ENCODE measurements around the gene BABAM1. TPM values are rescaled to one million over a fixed set of nuclear protein-coding genes. Genes with fewer than 3 reads are reported as not detected.
"Not testable (repeated sequence)": the region's sequence is repeated elsewhere in the genome, so short reads cannot be mapped to it uniquely, and the experiment has no call there.

The BABAM1 gene
- total RNA-seq, 1 donor from 2014 or later = 83.3 TPM

DNA sequence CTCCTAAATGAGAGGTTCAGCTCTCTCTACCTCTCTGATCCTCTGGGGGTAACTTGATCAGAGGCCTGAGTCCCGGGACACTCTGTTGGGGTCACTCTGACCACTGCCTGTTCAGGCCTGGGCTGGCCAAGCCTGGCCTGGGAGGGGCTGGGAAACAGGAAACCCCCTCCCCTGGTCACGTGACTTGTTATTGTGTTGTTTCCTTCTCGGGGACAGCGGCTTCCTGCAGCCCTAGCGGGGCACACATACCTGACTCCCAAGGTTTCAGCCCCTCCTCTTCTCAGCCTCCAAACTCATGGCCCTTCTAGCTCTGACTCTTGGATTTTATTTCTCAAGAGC lies 2.6 kb upstream of the BABAM1 start, which contains the start of gene USHBP1:
Gene USHBP1 (minus strand): TSS at position 105 of the 339 bp plus-strand sequence. CDS start 446 bp downstream, outside the sequence.
- DNase-seq (ENCODE audit: low spot score) = no peak
- Mint-ChIP-seq H3K36me3 (ENCODE audit: low read depth) (no peaks in the 10 kb centered on the region), H3K4me1 (ENCODE audit: low read depth) (peaks cover 19% of the 10 kb centered on the region), H3K4me3 (ENCODE audit: unreplicated experiment) (no peak within 1 kb of the TSS), H3K27ac (ENCODE audit: unreplicated experiment) (no peak within 1 kb of the TSS), H3K27me3 (ENCODE audit: low read depth) (peaks cover 2% of the 10 kb centered on the region), H3K9me3 (ENCODE audit: low read depth) (peaks cover 4% of the 10 kb centered on the region)
- TF ChIP-seq, protein P1, sequence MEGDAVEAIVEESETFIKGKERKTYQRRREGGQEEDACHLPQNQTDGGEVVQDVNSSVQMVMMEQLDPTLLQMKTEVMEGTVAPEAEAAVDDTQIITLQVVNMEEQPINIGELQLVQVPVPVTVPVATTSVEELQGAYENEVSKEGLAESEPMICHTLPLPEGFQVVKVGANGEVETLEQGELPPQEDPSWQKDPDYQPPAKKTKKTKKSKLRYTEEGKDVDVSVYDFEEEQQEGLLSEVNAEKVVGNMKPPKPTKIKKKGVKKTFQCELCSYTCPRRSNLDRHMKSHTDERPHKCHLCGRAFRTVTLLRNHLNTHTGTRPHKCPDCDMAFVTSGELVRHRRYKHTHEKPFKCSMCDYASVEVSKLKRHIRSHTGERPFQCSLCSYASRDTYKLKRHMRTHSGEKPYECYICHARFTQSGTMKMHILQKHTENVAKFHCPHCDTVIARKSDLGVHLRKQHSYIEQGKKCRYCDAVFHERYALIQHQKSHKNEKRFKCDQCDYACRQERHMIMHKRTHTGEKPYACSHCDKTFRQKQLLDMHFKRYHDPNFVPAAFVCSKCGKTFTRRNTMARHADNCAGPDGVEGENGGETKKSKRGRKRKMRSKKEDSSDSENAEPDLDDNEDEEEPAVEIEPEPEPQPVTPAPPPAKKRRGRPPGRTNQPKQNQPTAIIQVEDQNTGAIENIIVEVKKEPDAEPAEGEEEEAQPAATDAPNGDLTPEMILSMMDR (IDR thresholded peaks at IDR 0.05) = no peak

DNA sequence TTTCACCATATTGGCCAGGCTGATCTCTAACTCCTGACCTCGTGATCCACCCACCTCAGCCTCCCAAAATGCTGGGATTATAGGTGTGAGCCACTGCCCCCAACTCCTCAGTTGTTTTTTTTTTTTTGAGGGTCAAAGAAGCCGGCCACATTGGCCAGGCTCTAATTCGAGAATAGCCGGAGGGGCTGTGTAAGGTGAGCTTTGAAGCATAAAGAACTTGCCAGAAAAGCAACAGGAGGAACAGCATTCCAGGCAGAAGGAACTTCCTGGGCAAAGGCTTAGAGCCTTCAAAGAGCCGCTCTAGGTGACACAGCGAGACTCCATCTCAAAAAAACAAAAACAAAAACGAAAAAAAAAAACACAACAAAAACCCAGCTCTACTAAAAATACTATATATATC lies 1.2 kb upstream of the BABAM1 start:
- peaks cover 4% of the 10 kb centered on the region for H3K9me3 Mint-ChIP-seq (ENCODE audit: low read depth)
- H3K36me3 Mint-ChIP-seq (ENCODE audit: low read depth) = peaks cover 2% of the 10 kb centered on the region
- no peaks in the 10 kb centered on the region for H3K27me3 Mint-ChIP-seq (ENCODE audit: low read depth)
- no peak overlapping the region for H3K4me3 Mint-ChIP-seq (ENCODE audit: unreplicated experiment)
- H3K27ac Mint-ChIP-seq (ENCODE audit: unreplicated experiment) = no peak overlapping the region
- DNase-seq (ENCODE audit: low spot score) = no peak
- TF ChIP-seq, protein P1 (IDR thresholded peaks at IDR 0.05) = no peak
- H3K4me1 Mint-ChIP-seq (ENCODE audit: low read depth) = peaks cover 16% of the 10 kb centered on the region

DNA sequence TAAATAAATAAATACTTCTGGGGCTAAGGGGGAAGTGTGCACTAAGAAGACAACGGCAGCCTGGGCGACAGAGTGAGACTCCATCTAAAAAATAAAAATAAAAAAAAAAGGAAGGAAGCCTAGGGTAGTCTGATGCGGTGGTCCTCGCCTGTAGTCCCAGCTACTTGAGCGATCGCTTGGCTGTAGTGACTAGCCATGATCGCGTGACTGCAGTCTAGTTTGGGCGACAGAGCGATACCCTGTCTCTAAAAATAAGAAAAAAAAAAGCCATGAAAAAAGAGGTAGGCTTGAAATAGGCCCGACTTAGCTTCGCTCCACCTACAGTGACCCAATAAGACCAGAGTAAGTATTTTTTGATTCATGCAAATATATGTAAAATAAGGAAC lies 661 bp upstream of the BABAM1 start:
- Mint-ChIP-seq H3K4me3 (ENCODE audit: unreplicated experiment) (no peak overlapping the region), H3K27me3 (ENCODE audit: low read depth) (no peaks in the 10 kb centered on the region), H3K4me1 (ENCODE audit: low read depth) (peaks cover 16% of the 10 kb centered on the region), H3K36me3 (ENCODE audit: low read depth) (peaks cover 6% of the 10 kb centered on the region), H3K9me3 (ENCODE audit: low read depth) (peaks cover 4% of the 10 kb centered on the region), H3K27ac (ENCODE audit: unreplicated experiment) (peak overlapping the region; percentile 97)
- TF ChIP-seq, protein P1 (IDR thresholded peaks at IDR 0.05) = no peak
- no peak for DNase-seq (ENCODE audit: low spot score)

DNA sequence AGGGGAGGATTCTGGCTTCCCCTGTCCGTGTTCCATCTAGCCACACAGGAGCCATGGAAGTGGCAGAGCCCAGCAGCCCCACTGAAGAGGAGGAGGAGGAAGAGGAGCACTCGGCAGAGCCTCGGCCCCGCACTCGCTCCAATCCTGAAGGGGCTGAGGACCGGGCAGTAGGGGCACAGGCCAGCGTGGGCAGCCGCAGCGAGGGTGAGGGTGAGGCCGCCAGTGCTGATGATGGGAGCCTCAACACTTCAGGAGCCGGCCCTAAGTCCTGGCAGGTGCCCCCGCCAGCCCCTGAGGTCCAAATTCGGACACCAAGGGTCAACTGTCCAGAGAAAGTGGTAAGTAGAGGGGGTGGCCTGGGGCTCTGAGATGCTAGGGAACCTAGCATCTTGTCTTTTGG lies 1.5 kb downstream of the BABAM1 start:
- TF ChIP-seq, protein P1 (IDR thresholded peaks at IDR 0.05) = no peak
- peaks cover 4% of the 10 kb centered on the region for H3K9me3 Mint-ChIP-seq (ENCODE audit: low read depth)
- H3K27me3 Mint-ChIP-seq (ENCODE audit: low read depth) = no peaks in the 10 kb centered on the region
- peaks cover 6% of the 10 kb centered on the region for H3K36me3 Mint-ChIP-seq (ENCODE audit: low read depth)
- peaks cover 16% of the 10 kb centered on the region for H3K4me1 Mint-ChIP-seq (ENCODE audit: low read depth)
- DNase-seq (ENCODE audit: low spot score) = no peak
- no peak overlapping the region for H3K27ac Mint-ChIP-seq (ENCODE audit: unreplicated experiment)
- H3K4me3 Mint-ChIP-seq (ENCODE audit: unreplicated experiment) = no peak overlapping the region

DNA sequence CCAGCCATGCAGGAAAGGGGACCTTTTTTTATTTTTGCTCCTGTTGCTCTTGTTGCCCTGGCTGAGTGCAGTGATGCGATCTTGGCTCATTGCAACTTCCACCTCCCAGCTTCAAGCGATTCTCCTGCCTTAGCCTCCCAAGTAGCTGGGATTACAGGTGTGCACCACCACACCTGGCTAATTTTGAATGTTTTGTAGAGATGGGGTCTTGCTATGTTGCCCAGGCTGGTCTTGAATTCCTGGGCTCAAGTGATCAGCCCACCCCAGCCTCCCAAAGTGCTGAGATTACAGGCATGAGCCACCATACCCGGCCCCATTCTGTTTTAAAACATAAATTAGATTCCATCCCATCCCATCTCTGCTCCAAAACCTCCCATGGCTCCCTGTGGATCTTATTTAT lies 7.6 kb downstream of the BABAM1 start:
- not testable (repeated sequence) for H3K4me3 Mint-ChIP-seq (ENCODE audit: unreplicated experiment); H3K27ac Mint-ChIP-seq (ENCODE audit: unreplicated experiment); H3K27me3 Mint-ChIP-seq (ENCODE audit: low read depth); H3K9me3 Mint-ChIP-seq (ENCODE audit: low read depth); DNase-seq (ENCODE audit: low spot score); H3K4me1 Mint-ChIP-seq (ENCODE audit: low read depth)
- peaks cover 24% of the 10 kb centered on the region for H3K36me3 Mint-ChIP-seq (ENCODE audit: low read depth)

DNA sequence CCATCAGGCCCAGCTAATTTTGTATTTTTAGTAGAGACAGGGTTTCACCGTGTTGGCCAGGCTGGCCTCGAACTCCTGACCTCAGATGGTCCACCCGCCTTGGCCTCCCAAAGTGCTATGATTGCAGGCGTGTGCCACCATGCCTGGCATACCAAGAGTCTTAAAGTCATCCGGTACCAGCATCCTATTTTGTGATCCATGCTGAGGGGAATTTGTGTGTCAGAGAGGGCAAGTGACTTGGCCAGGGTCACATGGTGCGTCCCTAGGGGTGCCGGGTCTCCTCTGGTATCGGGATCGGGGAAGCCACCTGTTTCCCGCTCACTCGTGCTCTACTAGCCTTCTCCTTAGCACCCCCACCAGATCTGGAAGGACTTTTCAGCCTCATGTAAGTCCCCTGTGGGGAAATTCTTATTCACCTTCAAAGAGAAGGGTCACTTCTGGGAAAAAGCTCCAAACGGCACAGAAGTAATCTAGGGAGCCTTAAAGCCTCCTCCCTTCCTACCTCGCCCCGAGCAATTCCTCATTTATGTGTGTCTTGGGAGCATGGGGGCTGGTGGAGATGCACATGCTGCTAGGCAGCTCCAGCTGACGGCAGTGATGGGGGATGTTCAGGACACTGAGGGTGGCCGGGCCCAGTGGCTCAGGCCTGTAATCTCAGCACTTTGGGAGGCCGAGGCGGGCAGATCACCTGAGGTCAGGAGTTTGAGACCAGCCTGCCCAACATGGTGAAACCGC lies 8.4 kb downstream of the BABAM1 start:
- Mint-ChIP-seq H3K9me3 (ENCODE audit: low read depth) (no peaks in the 10 kb centered on the region), H3K27me3 (ENCODE audit: low read depth) (no peaks in the 10 kb centered on the region), H3K36me3 (ENCODE audit: low read depth) (peaks cover 22% of the 10 kb centered on the region), H3K4me1 (ENCODE audit: low read depth) (no peaks in the 10 kb centered on the region), H3K4me3 (ENCODE audit: unreplicated experiment) (no peak overlapping the region), H3K27ac (ENCODE audit: unreplicated experiment) (no peak overlapping the region)
- TF ChIP-seq, protein P1 (IDR thresholded peaks at IDR 0.05) = no peak
- DNase-seq (ENCODE audit: low spot score) = no peak

Data from chondrocyte (in vitro differentiated cells).